GM21367 (cell line): ENCODE measurements around the gene VASH2.
"Not testable (repeated sequence)": the region's sequence is repeated elsewhere in the genome, so short reads cannot be mapped to it uniquely, and the experiment has no call there.

Experiments
- ATAC-seq: cut with Tn5 transposase; IDR thresholded peaks from one replicate; pipeline ENCODE4 v1.9.1; 2021; ENCODE audit not compliant: unreplicated experiment

VASH2 gene

GRCh38 chr1:212977781-212978645 is 27.7 kb downstream of the VASH2 start:
- peak; percentile 38 for ATAC-seq

- peak; percentile 59 for ATAC-seq
These were observed 29.2 kb downstream of the VASH2 start for GRCh38 chr1:212979340-212980122.

GRCh38 chr1:212980123-212980785 is 29.9 kb downstream of the VASH2 start:
- no peak for ATAC-seq

GRCh38 chr1:212981025-212981495 is 30.7 kb downstream of the VASH2 start:
- no peak for ATAC-seq

GRCh38 chr1:212981571-212982328 is 31.4 kb downstream of the VASH2 start:
- peak; percentile 52 for ATAC-seq

GRCh38 chr1:212982430-212983152 is 32.2 kb downstream of the VASH2 start:
- no peak for ATAC-seq

GRCh38 chr1:212983482-212983881 is 33.1 kb downstream of the VASH2 start:
- ATAC-seq = no peak

- no peak for ATAC-seq
These were observed 34.4 kb downstream of the VASH2 start for GRCh38 chr1:212984522-212985291.

- ATAC-seq = no peak
These were observed 36.2 kb downstream of the VASH2 start for GRCh38 chr1:212986551-212986950.

- no peak for ATAC-seq
These were observed 37.5 kb downstream of the VASH2 start for GRCh38 chr1:212987702-212988322.

GRCh38 chr1:212990276-212990675 is 39.9 kb downstream of the VASH2 start:
- no peak for ATAC-seq

GRCh38 chr1:212993960-212994359 is 43.6 kb downstream of the VASH2 start:
- not testable (repeated sequence) for ATAC-seq

- no peak for ATAC-seq
These were observed 44.6 kb downstream of the VASH2 start for GRCh38 chr1:212994926-212995325.

GRCh38 chr1:213003256-213003655 is 52.9 kb downstream of the VASH2 start:
- ATAC-seq = no peak

- no peak for ATAC-seq
These were observed 58.2 kb downstream of the VASH2 start for GRCh38 chr1:213008564-213008963.

- no peak for ATAC-seq
These were observed 64.3 kb downstream of the VASH2 start for GRCh38 chr1:213014642-213015041.

- ATAC-seq = peak; percentile 89
These were observed 65.0 kb downstream of the VASH2 start, which contains the start of gene ANGEL2 for GRCh38 chr1:213015099-213016050. Gene ANGEL2 (minus strand): TSS chr1:213015867. CDS start chr1:213015671, 196 bp downstream.
